Endodermal cell (in vitro differentiated cells): Measurements from ENCODE around the gene NKD2. TPM values are rescaled to one million over a fixed set of nuclear protein-coding genes. Genes with fewer than 3 reads are reported as not detected.
A peak's percentile ranks its signal among the peaks of the same experiment; 100 is the strongest.
"Not testable (repeated sequence)": the region's sequence is repeated elsewhere in the genome, so short reads cannot be mapped to it uniquely, and the experiment has no call there.

Experiments used
- DNase-seq: peaks from one replicate; pipeline ENCODE4 v3.0.0-alpha.2; 2017
- H3K27ac ChIP-seq: 2 replicates; pipeline ENCODE4 v1.5.1; 2013; ENCODE audit warnings: mild to moderate bottlenecking, low read depth, low read length, moderate library complexity
- H3K27me3 ChIP-seq: 2 replicates; pipeline ENCODE4 v1.6.1; 2013; ENCODE audit warnings: mild to moderate bottlenecking, low read length, moderate library complexity; ENCODE audit not compliant: insufficient read depth, control insufficient read depth, poor library complexity, severe bottlenecking
- H3K36me3 ChIP-seq: 2 replicates; pipeline ENCODE4 v1.7.0; 2013; ENCODE audit warnings: mild to moderate bottlenecking, low read length, moderate library complexity; ENCODE audit not compliant: control insufficient read depth, insufficient read depth
- H3K4me1 ChIP-seq: one replicate; pipeline ENCODE4 v1.7.0; 2013; ENCODE audit warnings: low read length; ENCODE audit not compliant: control insufficient read depth, insufficient read depth
- H3K4me3 ChIP-seq: 2 replicates; pipeline ENCODE4 v1.5.1; 2013; ENCODE audit warnings: mild to moderate bottlenecking, low read length, moderate library complexity
- H3K9ac ChIP-seq: 2 replicates; pipeline ENCODE4 v1.6.1; 2013; ENCODE audit warnings: mild to moderate bottlenecking, low read length, moderate library complexity; ENCODE audit not compliant: poor library complexity, severe bottlenecking; ENCODE audit errors: extremely low read depth
- H3K9me3 ChIP-seq: 2 replicates; pipeline ENCODE4 v1.6.1; 2013; ENCODE audit warnings: mild to moderate bottlenecking, low read length, moderate library complexity; ENCODE audit not compliant: control insufficient read depth
- H3K27ac Mint-ChIP-seq: 2 replicates; pipeline ENCODE4 v1.8.0; 2020; ENCODE audit warnings: mixed read lengths
- H3K27me3 Mint-ChIP-seq: 2 replicates; pipeline ENCODE4 v1.8.0; 2021; ENCODE audit warnings: mild to moderate bottlenecking, mixed read lengths; ENCODE audit not compliant: insufficient read depth
- H3K36me3 Mint-ChIP-seq: 2 replicates; pipeline ENCODE4 v1.8.0; 2020; ENCODE audit warnings: low read depth, mixed read lengths
- H3K4me1 Mint-ChIP-seq: 2 replicates; pipeline ENCODE4 v1.8.0; 2020; ENCODE audit warnings: mixed read lengths
- H3K4me3 Mint-ChIP-seq: 2 replicates; pipeline ENCODE4 v1.8.0; 2020; ENCODE audit warnings: mild to moderate bottlenecking, moderate library complexity, mixed read lengths
- H3K9me3 Mint-ChIP-seq: 2 replicates; pipeline ENCODE4 v1.8.0; 2020; ENCODE audit warnings: mild to moderate bottlenecking, mixed read lengths
- CTCF ChIP-seq: fragments of 200-600 bp; sonication (generic); conservative IDR thresholded peaks from 2 replicates; pipeline ENCODE4 v1.5.0; 2021; ENCODE audit warnings: antibody characterized with exemption, mild to moderate bottlenecking
- WGBS, 2 experiments: methylation state at CpG; one replicate each; pipeline versions ENCODE4 v1.1.5 to v1.1.7; 2013; ENCODE audit warnings: missing lambda C conversion rate in 2 of 2, mixed read lengths in 1 of 2; ENCODE audit not compliant: insufficient coverage in 1 of 2, insufficient read length in 1 of 2; 5-methylcytosine and 5-hydroxymethylcytosine counted together
- total RNA-seq, 2 donors: library from RNA; stranded (reverse); fragmentation: NEBNext Ultra II Directional in 1 of 2; extraction: Animal tissue kit (Norgen Biotek cat#: 25700) in 1 of 2; gene quantifications; 2 replicates in 1 of 2; 3 replicates in 1 of 2; pipeline ENCODE4 v1.2.1, GENCODE V29; 2021

NKD2 gene
- total RNA-seq, 2 donors from 2014 or later: 11.2 to 13.9 TPM

GRCh38 chr5:1019001-1019905 is 10.7 kb downstream of the NKD2 start:
- Histone ChIP-seq H3K9ac (no peak overlapping the region), H3K27ac (peak overlapping the region; percentile 66), H3K4me3 (no peak overlapping the region), H3K36me3 (no peaks in the 10 kb centered on the region), H3K4me1 (no peaks in the 10 kb centered on the region), H3K9me3 (no peaks in the 10 kb centered on the region), H3K27me3 (no peaks in the 10 kb centered on the region)
- H3K9me3 Mint-ChIP-seq: no peaks in the 10 kb centered on the region
- no peak for DNase-seq
- no peaks in the 10 kb centered on the region for H3K27me3 Mint-ChIP-seq
- no peak for TF ChIP-seq CTCF
- no peak overlapping the region for H3K27ac Mint-ChIP-seq
- peaks cover 8% of the 10 kb centered on the region for H3K4me1 Mint-ChIP-seq
- WGBS, 2 experiments: 80 to 85% methylated on average over 33 to 37 of the region's 37 CpGs
- no peaks in the 10 kb centered on the region for H3K36me3 Mint-ChIP-seq
- no peak overlapping the region for H3K4me3 Mint-ChIP-seq

GRCh38 chr5:1020452-1020961 is 11.9 kb downstream of the NKD2 start:
- WGBS, 2 experiments: 76 to 78% methylated on average over 6 to 16 of the region's 16 CpGs
- H3K27ac ChIP-seq: peak overlapping the region; percentile 66
- Mint-ChIP-seq H3K4me3 (no peak overlapping the region), H3K4me1 (peaks cover 8% of the 10 kb centered on the region), H3K27me3 (no peaks in the 10 kb centered on the region), H3K27ac (no peak overlapping the region), H3K9me3 (peaks cover 1% of the 10 kb centered on the region), H3K36me3 (no peaks in the 10 kb centered on the region)
- no peaks in the 10 kb centered on the region for H3K36me3 ChIP-seq
- no peak overlapping the region for H3K9ac ChIP-seq
- no peak for DNase-seq
- no peak for TF ChIP-seq CTCF
- no peaks in the 10 kb centered on the region for H3K4me1 ChIP-seq
- H3K9me3 ChIP-seq: no peaks in the 10 kb centered on the region
- no peaks in the 10 kb centered on the region for H3K27me3 ChIP-seq
- no peak overlapping the region for H3K4me3 ChIP-seq

- Mint-ChIP-seq H3K4me1 (peaks cover 8% of the 10 kb centered on the region), H3K27me3 (no peaks in the 10 kb centered on the region), H3K9me3 (peaks cover 2% of the 10 kb centered on the region), H3K4me3 (no peak overlapping the region), H3K36me3 (no peaks in the 10 kb centered on the region), H3K27ac (no peak overlapping the region)
- DNase-seq: peak; percentile 86
- Histone ChIP-seq H3K9me3 (no peaks in the 10 kb centered on the region), H3K4me3 (no peak overlapping the region), H3K27ac (peak overlapping the region; percentile 86), H3K9ac (no peak overlapping the region), H3K27me3 (no peaks in the 10 kb centered on the region), H3K4me1 (no peaks in the 10 kb centered on the region), H3K36me3 (no peaks in the 10 kb centered on the region)
- WGBS, 2 experiments: 39 to 58% methylated on average over 13 to 20 of the region's 29 CpGs
- TF ChIP-seq CTCF: no peak
These were observed 12.8 kb downstream of the NKD2 start for GRCh38 chr5:1021136-1021968.

DNA sequence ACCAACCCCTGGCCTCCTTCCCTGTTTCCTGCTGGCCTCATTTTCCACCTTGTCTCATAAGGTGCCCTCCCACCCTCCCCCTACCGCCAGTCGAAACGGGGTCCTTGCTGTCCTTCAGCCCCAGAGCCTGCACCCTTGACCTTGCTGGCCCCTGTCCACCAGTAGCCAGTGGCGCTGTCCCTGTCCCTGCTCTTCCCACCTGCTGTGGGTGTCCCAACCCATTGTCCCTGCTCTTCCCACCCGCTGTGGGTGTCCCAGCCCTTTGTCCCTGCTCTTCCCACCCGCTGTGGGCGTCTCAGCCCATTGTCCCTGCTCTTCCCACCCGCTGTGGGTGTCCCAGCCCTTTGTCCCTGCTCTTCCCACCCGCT is 13.4 kb downstream of the NKD2 start:
- 59% methylated on average over 6 of the region's 9 CpGs; no CpG with 5 or more reads in 1 of the 2 experiments for WGBS, 2 experiments

More for the DNA sequence above, 13.4 kb downstream of the NKD2 start:
- H3K9me3 Mint-ChIP-seq, H3K9me3 ChIP-seq, H3K4me3 ChIP-seq, H3K4me1 ChIP-seq, H3K27ac Mint-ChIP-seq, H3K4me1 Mint-ChIP-seq, H3K27me3 Mint-ChIP-seq, H3K36me3 ChIP-seq, DNase-seq, H3K9ac ChIP-seq, H3K4me3 Mint-ChIP-seq, H3K27me3 ChIP-seq, H3K36me3 Mint-ChIP-seq: not testable (repeated sequence)
- H3K27ac ChIP-seq: peak overlapping the region; percentile 57
